ENCODE data around the gene GTF3C4. TPM values are rescaled to one million over a fixed set of nuclear protein-coding genes. Genes with fewer than 3 reads are reported as not detected.

GTF3C4 gene
- total RNA-seq, 1 donor from 2014 or later, result 13.1 TPM

GRCh38 chr9:132733260-132733815 lies 63.1 kb downstream of the GTF3C4 start:
- no peak for DNase-seq

GRCh38 chr9:132739710-132740310 lies 69.5 kb downstream of the GTF3C4 start:
- no peak for DNase-seq

- DNase-seq, result no peak
Observed at GRCh38 chr9:132740526-132741309, 70.5 kb downstream of the GTF3C4 start.

GRCh38 chr9:132742821-132743311 lies 72.6 kb downstream of the GTF3C4 start:
- DNase-seq, result no peak

GRCh38 chr9:132743931-132744479 lies 73.7 kb downstream of the GTF3C4 start:
- DNase-seq, result no peak

Other genes with a start within 250 kb of the GTF3C4 start
- gene BARHL1, start 87.9 kb upstream of the GTF3C4 start, total RNA-seq, result not detected in 2 replicates
- gene DDX31, start 481 bp upstream of the GTF3C4 start, total RNA-seq, result 13.1 and 15.0 TPM in 2 replicates
- 0.09 TPM in 1 of 2 replicates, not detected in the other for gene AK8, start 207.8 kb downstream of the GTF3C4 start, total RNA-seq
- 1.3 and 1.4 TPM in 2 replicates for gene SPACA9, start 208.4 kb downstream of the GTF3C4 start, total RNA-seq

Data from dermis blood vessel endothelial cell (primary cell).